Liver (tissue), 9 donors: ENCODE results near the gene TSEN34. TPM values are rescaled to one million over a fixed set of nuclear protein-coding genes. Genes with fewer than 3 reads are reported as not detected.

Experiments
- DNase-seq: peaks from one replicate; pipeline ENCODE4 v3.0.0-alpha.2; 2017; ENCODE audit warnings: low spot score
- H3K27ac ChIP-seq, 2 donors: one replicate each; pipeline ENCODE4 v1.7.0; 2013; ENCODE audit warnings: inconsistent platforms in 2 of 2, low read length in 2 of 2, control low read depth in 1 of 2, low read depth in 1 of 2, mild to moderate bottlenecking in 1 of 2
- H3K27me3 ChIP-seq, 4 donors: one replicate each; pipeline versions ENCODE4 v1.6.1 to v1.7.0; 2013; ENCODE audit warnings: low read length in 3 of 4, inconsistent platforms in 1 of 4, mild to moderate bottlenecking in 1 of 4, moderate library complexity in 1 of 4; ENCODE audit not compliant: control insufficient read depth in 4 of 4, insufficient read depth in 4 of 4
- H3K36me3 ChIP-seq, 4 donors: one replicate each; pipeline versions ENCODE4 v1.6.1 to v1.7.0; 2013; ENCODE audit warnings: low read length in 3 of 4, mild to moderate bottlenecking in 3 of 4, low read depth in 1 of 4, moderate library complexity in 1 of 4; ENCODE audit not compliant: control insufficient read depth in 4 of 4, insufficient read depth in 3 of 4
- H3K4me1 ChIP-seq, 4 donors: one replicate each; pipeline versions ENCODE4 v1.6.1 to v1.7.0; 2013; ENCODE audit warnings: low read length in 3 of 4, mild to moderate bottlenecking in 3 of 4, moderate library complexity in 1 of 4; ENCODE audit not compliant: control insufficient read depth in 4 of 4, insufficient read depth in 4 of 4
- H3K4me3 ChIP-seq, 3 donors: one replicate each; pipeline versions ENCODE4 v1.6.1 to v1.7.0; 2013; ENCODE audit warnings: low read length in 3 of 3, control low read depth in 1 of 3, low read depth in 1 of 3, mild to moderate bottlenecking in 1 of 3
- H3K9ac ChIP-seq, 2 donors: one replicate each; pipeline ENCODE4 v1.7.0; 2013; ENCODE audit warnings: low read length in 2 of 2, mild to moderate bottlenecking in 2 of 2, moderate library complexity in 2 of 2, control low read depth in 1 of 2, low read depth in 1 of 2
- H3K9me3 ChIP-seq, 4 donors: one replicate each; pipeline versions ENCODE4 v1.6.1 to v1.7.0; 2013; ENCODE audit warnings: low read length in 3 of 4; ENCODE audit not compliant: control insufficient read depth in 4 of 4
- CTCF ChIP-seq: fragments of 150-350 bp; IDR thresholded peaks from 2 replicates; pipeline ENCODE4 v1.5.1; 2017; ENCODE audit warnings: improper control_type of control experiment, low read depth, low read length; ENCODE audit not compliant: missing input control
- FOXA2 ChIP-seq: IDR thresholded peaks from 2 replicates; pipeline ENCODE4 v1.6.1; 2016; ENCODE audit warnings: antibody characterized with exemption
- RAD21 ChIP-seq, 2 donors: IDR thresholded peaks; 2 replicates each; pipeline ENCODE4 v1.6.1; 2016; ENCODE audit warnings: antibody characterized with exemption in 2 of 2, mild to moderate bottlenecking in 2 of 2
- RXRA ChIP-seq, 2 donors: IDR thresholded peaks; 2 replicates each; pipeline ENCODE4 v1.6.1; 2017 to 2018; ENCODE audit warnings: antibody characterized with exemption in 2 of 2, mild to moderate bottlenecking in 1 of 2
- TAF1 ChIP-seq: conservative IDR thresholded peaks from 2 replicates; pipeline ENCODE4 v1.6.1; 2016; ENCODE audit warnings: antibody characterized with exemption, mild to moderate bottlenecking
- YY1 ChIP-seq: IDR thresholded peaks from 2 replicates; pipeline ENCODE4 v1.6.1; 2016; ENCODE audit warnings: antibody characterized with exemption, mild to moderate bottlenecking
- ZBTB33 ChIP-seq: IDR thresholded peaks from 2 replicates; pipeline ENCODE4 v1.6.1; 2016; ENCODE audit warnings: antibody characterized with exemption
- WGBS: extraction: QIAGEN DNeasy Blood & Tissue Kit; methylation state at CpG from one replicate; pipeline ENCODE4 v1.1.7; 2013; 5-methylcytosine and 5-hydroxymethylcytosine counted together
- polyA plus RNA-seq, 2 donors: library from polyadenylated mRNA; stranded (reverse) in 1 of 2; unstranded in 1 of 2; fragments of 200-250 nt in 1 of 2; fragments of >200 nt in 1 of 2; fragmentation: Nextera tagmentation in 1 of 2; extraction: Ambion mirVana in 1 of 2; gene quantifications; one replicate each; pipeline versions ENCODE4 v1.2.1 to v1.2.3, GENCODE V29; 2013 to 2015
- total RNA-seq, 2 donors: library from RNA; depleted of rRNA; stranded (reverse); fragments of >200 nt; gene quantifications; one replicate each; pipeline ENCODE4 v1.2.3, GENCODE V29; 2014
- donor health status: healthy.
- donor health status: healthy.
- donor health status: healthy.
- donor health status: healthy.
- donor health status: healthy.

Gene TSEN34
- total and polyA plus RNA-seq, 4 donors, result 15.5 to 37.9 (median 24.6) TPM

DNA sequence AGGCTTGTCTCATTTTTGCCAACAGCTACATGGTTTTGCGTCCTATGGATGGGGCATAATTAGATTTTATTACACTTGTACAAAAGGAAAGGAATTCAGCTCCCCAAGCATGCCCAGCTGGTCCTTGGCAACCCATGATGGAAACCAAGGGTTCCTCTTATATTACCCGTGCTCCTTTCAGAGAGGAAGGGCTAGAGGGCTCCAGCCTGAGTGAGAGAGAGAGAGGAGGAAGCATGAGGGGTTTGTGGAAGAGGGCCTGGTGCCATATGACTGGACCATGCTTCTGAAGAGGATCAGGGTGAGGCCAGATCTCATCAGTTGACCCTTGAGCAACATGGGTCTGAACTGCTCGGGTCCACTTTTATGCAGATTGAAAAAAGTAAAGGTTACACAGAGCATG lies 6.0 kb downstream of the TSEN34 start:
- no peaks in the 10 kb centered on the region for H3K27me3 ChIP-seq
- TF ChIP-seq FOXA2, result no peak
- TF ChIP-seq ZBTB33, result no peak
- TF ChIP-seq RXRA (IDR thresholded peaks at IDR 0.05), result peak in 1 of 2 donors; percentile 4
- no peak for DNase-seq
- no peak overlapping the region for H3K4me3 ChIP-seq
- H3K4me1 ChIP-seq, result peaks cover 8 to 26% (median 18%) of the 10 kb centered on the region in 4 donors
- H3K9ac ChIP-seq, result peak overlapping the region; percentile 3 to 49
- H3K9me3 ChIP-seq, result no peaks in the 10 kb centered on the region
- peaks cover 4 to 17% (median 14%) of the 10 kb centered on the region in 4 donors for H3K36me3 ChIP-seq
- H3K27ac ChIP-seq, result peak overlapping the region; percentile 69 to 89
- WGBS, result 60% methylated on average over 3 of the region's 3 CpGs

DNA sequence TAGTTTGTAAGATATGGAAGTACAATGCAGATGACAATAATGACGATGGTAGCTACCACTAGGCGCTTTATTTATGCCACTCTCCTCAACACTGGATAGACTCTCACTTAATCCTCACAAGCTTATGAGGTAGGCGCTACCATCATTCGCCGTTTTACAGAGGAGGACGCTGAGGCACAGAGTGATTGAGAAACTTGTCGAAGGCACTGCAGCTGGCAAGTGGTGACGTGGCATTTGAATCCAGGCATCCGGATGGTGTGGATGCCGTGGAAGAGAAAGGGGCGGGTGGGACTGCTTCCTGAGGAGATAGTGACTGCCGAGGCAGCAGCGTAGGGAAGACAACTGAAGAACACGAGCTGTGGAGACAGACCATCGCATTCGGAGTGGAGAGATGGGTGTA lies 8.3 kb downstream of the TSEN34 start:
- TF ChIP-seq ZBTB33 (no peak), CTCF (no peak), TAF1 (no peak)
- H3K4me1 ChIP-seq, result peaks cover 7 to 45% (median 35%) of the 10 kb centered on the region in 4 donors
- peaks cover 6 to 20% (median 11%) of the 10 kb centered on the region in 4 donors for H3K36me3 ChIP-seq
- WGBS, result 91% methylated on average over 16 of the region's 16 CpGs
- no peak overlapping the region for H3K4me3 ChIP-seq
- no peak for DNase-seq
- no peak overlapping the region for H3K9ac ChIP-seq
- H3K27ac ChIP-seq, result peak overlapping the region in 1 of 2 donors; percentile 99
- no peaks in the 10 kb centered on the region for H3K27me3 ChIP-seq
- no peaks in the 10 kb centered on the region for H3K9me3 ChIP-seq

DNA sequence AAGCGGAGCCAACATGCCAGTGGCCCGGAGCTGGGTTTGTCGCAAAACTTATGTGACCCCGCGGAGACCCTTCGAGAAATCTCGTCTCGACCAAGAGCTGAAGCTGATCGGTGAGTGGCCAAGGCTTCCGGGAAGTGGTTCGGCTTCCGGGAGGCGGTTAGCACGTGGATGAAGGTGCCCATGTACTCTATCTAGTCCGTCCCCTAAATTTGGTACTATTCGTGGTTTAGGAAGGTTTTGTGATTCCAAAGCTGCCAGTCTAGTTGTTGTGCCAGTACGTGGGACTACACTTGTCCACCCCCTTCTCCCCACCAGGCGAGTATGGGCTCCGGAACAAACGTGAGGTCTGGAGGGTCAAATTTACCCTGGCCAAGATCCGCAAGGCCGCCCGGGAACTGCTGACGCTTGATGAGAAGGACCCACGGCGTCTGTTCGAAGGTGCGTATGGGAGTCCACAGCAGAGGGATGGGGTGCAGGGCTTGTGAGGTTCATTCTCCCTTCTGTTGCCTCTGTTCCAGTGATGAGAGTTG lies 10.1 kb downstream of the TSEN34 start:
- H3K4me1 ChIP-seq, result peaks cover 10 to 63% (median 51%) of the 10 kb centered on the region in 4 donors
- H3K4me3 ChIP-seq, result peak overlapping the region; percentile 66 to 98 (median 86)
- no peak for DNase-seq
- H3K27ac ChIP-seq, result peak overlapping the region; percentile 91 to 99
- H3K9ac ChIP-seq, result peak overlapping the region; percentile 96 to 99
- H3K27me3 ChIP-seq, result no peaks in the 10 kb centered on the region
- H3K9me3 ChIP-seq, result no peaks in the 10 kb centered on the region
- WGBS, result 1% methylated on average over 28 of the region's 28 CpGs
- peaks cover 14 to 34% (median 21%) of the 10 kb centered on the region in 4 donors for H3K36me3 ChIP-seq
- TF ChIP-seq YY1 (no peak), ZBTB33 (peak; percentile 97), RAD21 (IDR thresholded peaks at IDR 0.05) (no peak), TAF1 (no peak)
